HepG2 (cell line): Measurements from ENCODE around the gene GRID1. TPM values are rescaled to one million over a fixed set of nuclear protein-coding genes. Genes with fewer than 3 reads are reported as not detected.

ENCODE experiments used
- ATAC-seq: fragments of 200-7000 bp; cut with Tn5 transposase; 3 replicates; pipeline ENCODE4 v1.9.1; 2020; ENCODE audit warnings: mild to moderate bottlenecking, moderate library complexity
- BruUV-seq: library from RNA; stranded (reverse); fragments of 400-500 nt; replicated peaks from 2 replicates; lab custom pipeline; 2021; lab: Mats Ljungman, UMichigan
- CTCF ChIA-PET: fragments of 300-600 bp; formaldehyde crosslinking; extraction: SDS; loops from one replicate; lab custom pipeline; 2021; ENCODE audit warnings: low total read pairs, inconsistent platforms, low intra/inter-chr PET ratio; lab: Yijun Ruan, JAX
- POLR2A ChIA-PET: fragments of 350-600 bp; sonication (Branson Sonifier 250); formaldehyde crosslinking; loops from one replicate; lab custom pipeline; 2020; ENCODE audit warnings: antibody characterized with exemption, inconsistent platforms; lab: Yijun Ruan, JAX
- DNase-seq: peaks from one replicate; pipeline ENCODE4 v3.0.0-alpha.2; 2015; ENCODE audit warnings: low spot score
- FAIRE-seq: peaks from 3 replicates; lab custom pipeline; 2011; peaks lifted over from hg19 to GRCh38; lab: Jason Lieb, UNC
- H2AFZ ChIP-seq: one replicate; pipeline ENCODE4 v1.6.1; 2011; ENCODE audit warnings: low read length, inconsistent platforms
- H3K27ac ChIP-seq: fragments of 300-600 bp; 3 replicates; pipeline ENCODE4 v1.8.0; 2011; ENCODE audit warnings: mixed run types, mild to moderate bottlenecking, mixed read lengths, low read length, inconsistent platforms; ENCODE audit not compliant: insufficient read depth; ENCODE audit errors: extremely low read length
- H3K27me3 ChIP-seq, 2 experiments: fragments of 200-600 bp in 1 of 2; 2 replicates in 1 of 2; 3 replicates in 1 of 2; pipeline versions ENCODE4 v1.6.0 to v1.8.0; 2011; ENCODE audit warnings: low read length in 2 of 2, mild to moderate bottlenecking in 2 of 2, moderate library complexity in 2 of 2, inconsistent platforms in 1 of 2; ENCODE audit not compliant: insufficient read depth in 2 of 2, control insufficient read depth in 1 of 2
- H3K36me3 ChIP-seq, 2 experiments: fragments of 200-600 bp in 1 of 2; replicated peaks in 1 of 2; 2 replicates in 1 of 2; 3 replicates in 1 of 2; pipeline versions ENCODE4 v1.5.1 to v1.8.0; 2011; ENCODE audit warnings: low read length in 2 of 2, inconsistent platforms in 1 of 2; ENCODE audit not compliant: insufficient read depth in 2 of 2, control insufficient read depth in 1 of 2
- H3K4me1 ChIP-seq: 2 replicates; pipeline ENCODE4 v1.5.1; 2012; ENCODE audit warnings: low read length, inconsistent platforms; ENCODE audit not compliant: insufficient read depth
- H3K4me2 ChIP-seq: 2 replicates; pipeline ENCODE4 v1.6.0; 2011; ENCODE audit warnings: low read depth, low read length, inconsistent platforms
- H3K4me3 ChIP-seq, 3 experiments: fragments of 200-600 bp in 1 of 3; sonication (generic), shearing (Covaris generic) in 1 of 3; replicated peaks in 1 of 3; 2 replicates each; pipeline ENCODE4 v1.5.1; 2011 to 2016; ENCODE audit warnings: low read length in 3 of 3, inconsistent platforms in 2 of 3, low read depth in 2 of 3, mild to moderate bottlenecking in 2 of 3, control low read depth in 1 of 3, mixed read lengths in 1 of 3; ENCODE audit not compliant: insufficient read depth in 1 of 3
- H3K79me2 ChIP-seq: one replicate; pipeline ENCODE4 v1.6.1; 2011; ENCODE audit warnings: low read length, inconsistent platforms; ENCODE audit not compliant: insufficient read depth
- H3K9ac ChIP-seq: 2 replicates; pipeline ENCODE4 v1.6.0; 2011; ENCODE audit warnings: mild to moderate bottlenecking, low read depth, low read length, inconsistent platforms; ENCODE audit not compliant: insufficient read depth
- H3K9me3 ChIP-seq: 2 replicates; pipeline ENCODE4 v1.5.1; 2012; ENCODE audit warnings: mild to moderate bottlenecking, low read length
- H4K20me1 ChIP-seq: 2 replicates; pipeline ENCODE4 v1.6.0; 2011; ENCODE audit warnings: inconsistent platforms, mild to moderate bottlenecking, low read length, moderate library complexity; ENCODE audit not compliant: insufficient read depth
- AHR ChIP-seq: IDR thresholded peaks from 2 replicates; pipeline ENCODE4 v1.6.1; 2018; ENCODE audit warnings: missing genetic modification reagents, missing compliant biosample characterization
- ARHGAP35 ChIP-seq: sonication (generic); formaldehyde crosslinking; IDR thresholded peaks from 2 replicates; pipeline ENCODE4 v1.9.0; 2022; ENCODE audit warnings: mild to moderate bottlenecking, inconsistent platforms, moderate library complexity, missing genetic modification reagents, borderline replicate concordance
- CENPBD1 ChIP-seq: sonication (generic); formaldehyde crosslinking; IDR thresholded peaks from 2 replicates; pipeline ENCODE4 v1.8.0; 2022; ENCODE audit warnings: missing genetic modification reagents, low read depth, mild to moderate bottlenecking, borderline replicate concordance
- KDM3A ChIP-seq: IDR thresholded peaks from 2 replicates; pipeline ENCODE4 v1.6.1; 2018; ENCODE audit warnings: low read depth, missing compliant biosample characterization
- KDM6A ChIP-seq: IDR thresholded peaks from 2 replicates; pipeline ENCODE4 v1.6.1; 2016; ENCODE audit warnings: low read depth
- MLLT10 ChIP-seq: sonication (generic); formaldehyde crosslinking; IDR thresholded peaks from 2 replicates; pipeline ENCODE4 v1.4.0; 2020; ENCODE audit warnings: missing genetic modification reagents
- NCOA5 ChIP-seq: sonication (generic); formaldehyde crosslinking; IDR thresholded peaks from 2 replicates; pipeline ENCODE4 v1.4.0; 2020; ENCODE audit warnings: missing genetic modification reagents
- NR2F2 ChIP-seq: IDR thresholded peaks from 2 replicates; pipeline ENCODE4 v1.6.1; 2012; ENCODE audit warnings: low read depth, inconsistent platforms, borderline replicate concordance
- RNF2 ChIP-seq: fragments of 450-650 bp; conservative IDR thresholded peaks from 2 replicates; pipeline ENCODE4 v1.6.1; 2016; ENCODE audit warnings: low read depth
- SCMH1 ChIP-seq: sonication (generic); formaldehyde crosslinking; IDR thresholded peaks from 2 replicates; pipeline ENCODE4 v1.9.0; 2021; ENCODE audit warnings: missing genetic modification reagents, mild to moderate bottlenecking, borderline replicate concordance
- SMYD3 ChIP-seq: sonication (generic); formaldehyde crosslinking; IDR thresholded peaks from 2 replicates; pipeline ENCODE4 v1.8.1; 2023; ENCODE audit warnings: mild to moderate bottlenecking, missing genetic modification reagents
- SNAPC2 ChIP-seq: sonication (generic); formaldehyde crosslinking; IDR thresholded peaks from 2 replicates; pipeline ENCODE4 v1.8.1; 2022; ENCODE audit warnings: mild to moderate bottlenecking, missing genetic modification reagents
- TAF15 ChIP-seq: fragments of 200-400 bp; formaldehyde crosslinking; IDR thresholded peaks from one replicate; pipeline ENCODE4 v1.6.1; 2018; ENCODE audit warnings: mild to moderate bottlenecking, low read depth, low read length; ENCODE audit not compliant: poor library complexity, severe bottlenecking
- TCF7 ChIP-seq: sonication (generic); IDR thresholded peaks from 2 replicates; pipeline ENCODE4 v1.6.1; 2016; ENCODE audit warnings: antibody characterized with exemption, low read depth
- THYN1 ChIP-seq: sonication (generic); formaldehyde crosslinking; IDR thresholded peaks from 2 replicates; pipeline ENCODE4 v1.8.1; 2023; ENCODE audit warnings: low read depth, mild to moderate bottlenecking, moderate library complexity, missing genetic modification reagents, borderline replicate concordance
- ZBTB38 ChIP-seq: sonication (generic); formaldehyde crosslinking; IDR thresholded peaks from 2 replicates; pipeline ENCODE4 v1.5.1; 2020; ENCODE audit warnings: mild to moderate bottlenecking, missing genetic modification reagents
- ZFX ChIP-seq: sonication (generic); formaldehyde crosslinking; IDR thresholded peaks from 2 replicates; pipeline ENCODE4 v1.4.0; 2020; ENCODE audit warnings: mild to moderate bottlenecking, low read depth, missing genetic modification reagents, moderate library complexity
- ZNF143 ChIP-seq: sonication (generic); formaldehyde crosslinking; IDR thresholded peaks from 2 replicates; pipeline ENCODE4 v1.4.0; 2020; ENCODE audit warnings: missing genetic modification reagents
- ZNF331 ChIP-seq: sonication (generic); formaldehyde crosslinking; IDR thresholded peaks from 2 replicates; pipeline ENCODE4 v1.4.0; 2020; ENCODE audit warnings: missing genetic modification reagents
- ZNF34 ChIP-seq: sonication (generic); formaldehyde crosslinking; IDR thresholded peaks from 2 replicates; pipeline ENCODE4 v1.4.0; 2020; ENCODE audit warnings: mild to moderate bottlenecking, missing genetic modification reagents, borderline replicate concordance
- ZNF441 ChIP-seq: sonication (generic); formaldehyde crosslinking; IDR thresholded peaks from 2 replicates; pipeline ENCODE4 v1.7.0; 2021; ENCODE audit warnings: missing genetic modification reagents, borderline replicate concordance
- ZNF598 ChIP-seq: sonication (generic); formaldehyde crosslinking; IDR thresholded peaks from 2 replicates; pipeline ENCODE4 v1.5.1; 2020; ENCODE audit warnings: mild to moderate bottlenecking, missing genetic modification reagents, borderline replicate concordance
- WGBS: methylation state at CpG from one replicate; pipeline ENCODE4 v1.1.6; 2017; ENCODE audit warnings: low lambda C conversion rate; 5-methylcytosine and 5-hydroxymethylcytosine counted together
- in situ Hi-C: cut with HindIII; loops from 2 replicates; pipeline ENCODE4 v1.10.0; 2017; ENCODE audit warnings: low pct_unique_long_range_greater_than_20kb; ENCODE audit not compliant: extremely low pct_ligation_motif_present
- intact Hi-C: fragments of 100-400 bp; cut with micrococcal nuclease; formaldehyde crosslinking; loops from one replicate; pipeline ENCODE4 v1.10.0; 2022; ENCODE audit not compliant: unreplicated experiment
- polyA plus RNA-seq, 8 experiments: library from polyadenylated mRNA; depleted of rRNA in 3 of 8; stranded (reverse) in 7 of 8; unstranded in 1 of 8; fragments of >200 nt; fragmentation: Illumina TruSeq in 4 of 8; extraction: Trizol in 4 of 8; gene quantifications; 2 replicates each; pipeline versions ENCODE4 v1.2.1 to v1.2.3, GENCODE V29; 2011 to 2016; ENCODE audit warnings: low read depth in 4 of 8, missing spikeins in 1 of 8, mixed read lengths in 1 of 8; ENCODE audit not compliant: insufficient read depth in 1 of 8
- total RNA-seq, 5 experiments: library from RNA; depleted of rRNA; stranded (reverse); fragments of >200 nt; fragmentation: Illumina TruSeq; extraction: Trizol; gene quantifications; 2 replicates each; pipeline ENCODE4 v1.2.3, GENCODE V29; 2016; ENCODE audit warnings: low read depth in 1 of 5
- TF ChIP-seq, protein P1 (sequence below): sonication (generic); formaldehyde crosslinking; IDR thresholded peaks from 2 replicates; pipeline ENCODE4 v1.4.0; 2020; ENCODE audit warnings: missing genetic modification reagents

Gene GRID1
- total and polyA plus RNA-seq, 2 of the 13 experiments (the other 11 are each of a cell fraction or from before 2014, with no cell fraction given): 0.05 TPM; not detected in 1

GRCh38 chr10:86191166-86191565 is 175.4 kb downstream of the GRID1 start (continued):
- TF ChIP-seq NCOA5 (CRISPR knock-in tag): no peak
- TF ChIP-seq MLLT10 (CRISPR knock-in tag): no peak
- no peak for TF ChIP-seq ZNF441
- TF ChIP-seq ZNF598 (CRISPR knock-in tag): no peak
- TF ChIP-seq KDM6A (CRISPR knock-in tag): no peak
- no peak for TF ChIP-seq THYN1

DNA sequence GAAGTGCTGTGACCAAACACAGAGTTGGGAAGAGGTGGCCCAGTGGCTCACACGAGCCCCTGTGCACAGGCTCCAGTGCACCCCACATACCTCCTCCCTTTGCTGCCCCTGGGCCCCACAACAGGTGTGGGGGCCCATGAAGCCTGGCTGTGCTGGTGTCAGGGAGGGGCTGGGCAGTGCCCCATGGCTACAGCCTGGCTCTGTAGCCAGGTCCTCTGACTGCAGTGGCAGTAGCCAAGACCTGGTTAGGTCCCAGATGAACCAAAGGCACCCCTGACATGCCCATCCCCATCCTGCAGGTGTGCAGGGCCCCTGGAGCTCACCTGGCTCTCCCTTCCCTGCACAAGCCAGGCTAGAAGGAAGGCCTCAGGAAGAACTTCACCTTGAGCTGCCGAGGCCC is 176.3 kb downstream of the GRID1 start:
- Histone ChIP-seq H2AFZ (no peak overlapping the region), H3K4me3 (no peak overlapping the region), H3K27me3 (peaks cover 0 to 6% of the 10 kb centered on the region in 2 experiments; a peak in 2 of 5 replicates), H3K27ac (no peak overlapping the region), H3K9ac (no peak overlapping the region), H3K4me1 (no peaks in the 10 kb centered on the region), H3K4me2 (no peak overlapping the region), H3K79me2 (no peaks in the 10 kb centered on the region), H4K20me1 (no peaks in the 10 kb centered on the region), H3K9me3 (no peaks in the 10 kb centered on the region), H3K36me3 (no peaks in the 10 kb centered on the region)
- DNase-seq: no peak
- ChIA-PET POLR2A (no interaction called here), CTCF (no interaction called here)
- ATAC-seq: no peak
- in situ Hi-C loops (no loop called here), intact Hi-C loops (no loop called here)
- TF ChIP-seq SNAPC2 (CRISPR knock-in tag): no peak
- TF ChIP-seq NR2F2: no peak
- no peak for TF ChIP-seq AHR (CRISPR knock-in tag)
- TF ChIP-seq SMYD3 (CRISPR knock-in tag): no peak
- TF ChIP-seq RNF2: no peak
- TF ChIP-seq ZNF143: no peak
- no peak for TF ChIP-seq SCMH1 (CRISPR knock-in tag)
- TF ChIP-seq ZNF34 (CRISPR knock-in tag): no peak
- no peak for TF ChIP-seq TCF7
- TF ChIP-seq ZFX (CRISPR knock-in tag): no peak
- no peak for TF ChIP-seq ARHGAP35 (CRISPR knock-in tag)
- TF ChIP-seq ZNF331 (CRISPR knock-in tag): no peak
- TF ChIP-seq ZBTB38 (CRISPR knock-in tag): no peak
- no peak for TF ChIP-seq TAF15
- no peak for TF ChIP-seq KDM3A
- TF ChIP-seq CENPBD1 (CRISPR knock-in tag): no peak
- TF ChIP-seq, protein P1, sequence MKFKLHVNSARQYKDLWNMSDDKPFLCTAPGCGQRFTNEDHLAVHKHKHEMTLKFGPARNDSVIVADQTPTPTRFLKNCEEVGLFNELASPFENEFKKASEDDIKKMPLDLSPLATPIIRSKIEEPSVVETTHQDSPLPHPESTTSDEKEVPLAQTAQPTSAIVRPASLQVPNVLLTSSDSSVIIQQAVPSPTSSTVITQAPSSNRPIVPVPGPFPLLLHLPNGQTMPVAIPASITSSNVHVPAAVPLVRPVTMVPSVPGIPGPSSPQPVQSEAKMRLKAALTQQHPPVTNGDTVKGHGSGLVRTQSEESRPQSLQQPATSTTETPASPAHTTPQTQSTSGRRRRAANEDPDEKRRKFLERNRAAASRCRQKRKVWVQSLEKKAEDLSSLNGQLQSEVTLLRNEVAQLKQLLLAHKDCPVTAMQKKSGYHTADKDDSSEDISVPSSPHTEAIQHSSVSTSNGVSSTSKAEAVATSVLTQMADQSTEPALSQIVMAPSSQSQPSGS (CRISPR knock-in tag): no peak
- no TSS peak for BruUV-seq
- WGBS: 0% methylated on average over 1 of the region's 2 CpGs
- no peak for FAIRE-seq
